Measurements from ENCODE around the gene VSIG4.

VSIG4 gene

DNA sequence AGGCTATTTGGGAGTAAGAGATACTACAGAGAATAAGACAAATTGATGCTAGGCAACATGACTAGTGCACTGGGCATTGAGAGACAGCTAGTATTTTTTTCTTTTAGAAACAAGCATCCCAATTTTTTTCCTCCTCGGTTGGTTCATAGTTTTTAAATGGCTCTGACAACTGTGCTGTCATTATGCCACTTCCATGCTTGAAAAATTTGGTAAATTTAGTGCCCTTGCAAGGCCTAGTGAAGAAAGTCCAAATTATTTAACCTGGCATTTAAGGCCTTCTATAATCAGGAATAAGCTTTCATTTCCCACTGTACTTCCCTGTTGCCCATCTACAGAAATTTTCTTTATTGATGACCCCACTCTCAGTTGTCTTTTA, 15.8 kb downstream of the VSIG4 start:
- no peak for DNase-seq

DNA sequence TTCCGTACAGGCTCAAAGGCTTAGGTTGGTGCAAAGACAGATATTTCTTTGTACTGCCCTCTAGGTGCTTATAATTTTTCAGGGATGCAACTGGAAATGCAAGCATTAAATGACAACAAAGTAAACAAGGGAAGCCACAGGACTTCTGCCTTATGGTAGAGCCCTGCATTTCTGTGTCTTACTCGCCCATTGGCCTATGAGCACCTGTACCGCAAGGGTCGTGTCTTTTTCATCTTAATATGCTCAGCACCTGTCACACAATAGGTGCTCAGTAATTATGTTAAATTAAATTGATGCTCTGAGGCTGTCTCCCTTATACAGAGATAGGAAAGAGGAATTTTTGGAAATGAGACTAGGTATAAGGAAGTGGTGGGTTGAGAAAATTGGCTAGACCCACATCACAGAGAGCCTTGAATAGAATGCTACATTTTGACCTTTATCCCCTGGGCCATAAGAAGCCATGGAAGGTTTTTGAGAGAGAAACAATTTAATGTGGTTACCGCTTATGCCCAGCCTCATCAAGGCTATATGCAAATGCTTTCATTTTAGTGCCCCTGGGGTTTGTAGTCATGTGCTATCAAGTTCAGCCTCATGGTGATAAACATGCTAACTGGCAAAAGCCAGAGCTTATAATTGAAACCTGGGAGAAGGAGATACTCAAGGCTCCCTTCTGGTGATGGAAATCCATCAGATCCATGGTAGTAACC, 16.3 kb downstream of the VSIG4 start:
- DNase-seq = no peak

DNA sequence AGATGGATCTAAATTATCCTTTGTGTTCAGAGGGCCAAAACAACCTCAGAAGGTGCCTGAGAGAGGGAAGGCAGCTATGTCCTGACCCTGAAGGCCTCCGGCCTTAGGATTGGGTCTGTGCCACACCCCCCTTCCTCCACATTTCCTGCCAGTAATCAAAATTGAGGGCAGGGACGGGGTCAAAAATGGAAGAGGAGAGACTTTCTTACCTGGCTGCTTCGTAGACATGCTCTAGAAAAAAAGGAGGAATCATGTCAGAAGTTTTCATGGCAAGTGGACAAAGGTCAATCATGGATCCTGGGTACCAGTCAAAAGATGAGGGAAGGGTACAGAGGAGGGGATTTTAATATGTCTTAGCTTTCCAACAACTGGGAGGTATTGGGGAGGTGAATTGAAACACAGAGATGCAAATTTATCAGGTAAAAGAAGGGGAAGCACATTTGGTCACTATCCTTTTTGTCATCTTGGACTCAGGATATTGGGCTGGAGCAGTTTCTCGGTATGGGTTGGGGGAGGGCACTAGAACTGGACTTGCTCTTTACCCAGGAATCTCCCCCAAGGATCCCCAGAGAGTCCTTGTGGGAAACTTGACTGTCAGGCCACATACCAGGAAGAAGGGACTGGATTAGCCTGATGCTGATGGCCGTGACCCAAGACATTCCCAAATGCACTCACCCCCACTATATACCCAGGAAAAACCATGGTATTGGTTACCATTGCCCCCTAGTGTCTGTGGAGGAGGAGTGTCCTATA, 17.1 kb downstream of the VSIG4 start:
- no peak for DNase-seq

DNA sequence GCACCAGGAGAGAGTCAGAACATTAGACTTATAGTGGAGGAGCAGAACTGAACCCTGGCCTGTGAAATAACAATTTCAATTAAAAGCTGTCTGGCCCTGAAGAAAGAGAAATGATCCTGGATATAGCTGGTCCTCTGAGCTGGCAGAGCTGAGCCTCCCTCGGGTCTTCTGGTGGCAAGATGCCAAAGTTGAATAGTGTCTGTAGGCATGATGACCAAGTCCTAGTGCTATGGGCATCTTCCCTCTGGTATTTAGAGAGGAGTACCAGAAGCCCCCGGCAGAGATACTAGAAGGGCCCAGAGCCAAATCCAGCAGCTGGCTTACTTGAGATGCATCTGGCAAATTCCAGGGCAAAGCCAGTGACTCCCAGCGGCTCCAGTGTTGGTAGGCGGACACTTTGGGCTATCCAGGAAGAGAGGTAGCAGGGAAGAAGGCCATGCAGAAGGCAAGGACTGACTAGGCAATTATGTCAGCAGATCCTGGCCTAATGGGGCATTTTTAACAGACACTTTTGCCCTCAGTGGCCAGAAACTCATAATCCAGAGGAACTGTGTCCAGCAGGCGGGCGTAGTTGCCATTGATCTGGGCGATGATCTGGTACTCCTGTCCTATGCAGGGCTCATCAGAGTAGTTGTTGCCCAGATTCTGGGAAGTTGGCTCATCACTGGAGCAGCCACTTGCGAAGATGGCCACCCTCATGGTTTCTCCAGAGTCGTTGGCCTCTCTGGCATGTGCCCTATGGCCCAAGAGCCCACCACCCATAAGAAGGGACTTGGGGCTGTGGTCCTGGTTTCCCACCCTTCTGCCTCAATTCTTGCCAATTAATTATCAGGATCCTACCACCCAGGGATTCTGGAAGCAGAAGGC, 17.9 kb downstream of the VSIG4 start:
- DNase-seq = no peak

DNA sequence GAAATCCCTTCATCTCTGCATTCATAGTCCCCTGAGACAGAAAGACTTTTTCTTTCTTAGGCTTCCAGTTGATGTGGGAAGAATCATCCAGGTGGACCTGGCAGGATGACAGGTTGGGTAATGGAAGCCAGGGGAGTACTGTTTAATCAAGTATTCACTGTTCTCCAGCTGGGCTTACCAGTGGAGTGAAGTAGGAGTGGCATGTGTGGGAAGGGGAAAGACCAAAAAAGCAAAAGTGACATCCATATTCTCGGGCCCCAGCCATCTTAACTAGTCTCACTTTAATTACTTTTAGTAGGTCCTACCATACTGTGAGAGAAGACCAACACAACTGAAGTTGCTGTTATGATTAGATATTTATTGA, 18.5 kb downstream of the VSIG4 start:
- no peak for DNase-seq

DNA sequence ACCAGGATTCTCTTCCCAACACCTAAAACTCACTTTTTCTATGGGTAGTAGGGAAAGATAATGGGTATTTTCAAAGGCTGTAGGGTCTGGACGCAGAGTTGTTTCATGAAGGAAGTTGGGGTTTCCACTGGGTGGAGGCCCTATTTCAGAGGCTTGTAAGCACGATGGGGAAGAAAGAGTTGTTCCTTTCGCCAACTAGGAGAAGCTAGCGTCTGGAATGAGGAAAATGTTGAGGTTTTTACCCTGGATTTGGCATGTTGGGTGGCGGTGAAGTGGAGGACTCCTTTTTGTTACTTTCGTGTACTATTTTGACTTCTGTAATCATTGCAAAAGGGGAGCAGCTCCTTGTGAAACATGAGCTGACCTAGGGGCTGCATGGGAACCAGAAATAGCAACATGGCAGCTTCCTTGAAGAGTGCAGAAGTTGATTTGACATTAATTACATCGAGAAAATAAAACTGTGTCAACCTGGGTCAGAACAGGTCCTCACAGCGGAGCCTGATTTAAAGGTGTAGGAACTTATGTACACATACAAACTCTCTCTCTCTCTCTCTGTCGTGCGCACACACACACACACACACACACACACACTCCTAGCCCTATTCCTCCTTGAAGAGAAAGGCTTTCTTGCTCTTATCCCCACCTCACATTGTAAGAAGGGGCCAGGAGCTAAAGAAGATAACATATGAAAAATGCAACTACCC, 19.1 kb downstream of the VSIG4 start:
- DNase-seq = no peak

DNA sequence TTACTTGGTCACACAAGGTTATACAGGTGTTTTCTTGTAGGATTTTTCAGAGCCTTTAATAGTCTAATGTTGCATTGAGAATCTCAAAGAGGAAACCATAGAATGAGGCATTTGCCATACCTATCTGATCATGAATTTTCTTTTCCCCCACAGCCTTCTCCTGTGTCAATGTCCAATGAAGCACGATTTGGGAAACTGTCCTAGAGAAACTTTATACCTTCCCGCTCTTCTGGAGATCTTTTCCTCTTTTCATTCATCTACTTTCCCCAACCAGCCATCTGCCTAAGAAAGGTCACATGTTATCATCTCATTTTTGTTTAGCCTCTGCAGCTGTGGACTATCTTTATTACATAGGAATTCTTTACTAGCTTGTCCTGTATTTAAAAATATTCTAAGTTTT, 19.9 kb downstream of the VSIG4 start:
- no peak for DNase-seq

DNA sequence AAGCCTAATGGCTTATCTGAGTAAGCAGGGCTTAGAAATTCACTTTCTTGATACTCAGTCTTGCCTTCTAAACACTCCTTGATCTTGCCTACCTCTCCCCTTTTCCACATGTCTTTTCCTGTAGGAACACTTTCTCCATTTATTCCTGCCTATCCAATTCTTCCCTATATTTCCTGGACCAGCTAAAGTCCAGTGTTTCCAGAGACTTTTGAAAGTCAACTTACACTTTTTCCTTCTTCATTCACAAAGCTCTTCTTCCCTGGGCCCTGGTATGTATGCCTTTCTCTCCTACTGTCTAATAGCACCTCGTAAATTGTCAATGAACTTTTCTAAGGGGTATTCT, 20.6 kb downstream of the VSIG4 start:
- no peak for DNase-seq

DNA sequence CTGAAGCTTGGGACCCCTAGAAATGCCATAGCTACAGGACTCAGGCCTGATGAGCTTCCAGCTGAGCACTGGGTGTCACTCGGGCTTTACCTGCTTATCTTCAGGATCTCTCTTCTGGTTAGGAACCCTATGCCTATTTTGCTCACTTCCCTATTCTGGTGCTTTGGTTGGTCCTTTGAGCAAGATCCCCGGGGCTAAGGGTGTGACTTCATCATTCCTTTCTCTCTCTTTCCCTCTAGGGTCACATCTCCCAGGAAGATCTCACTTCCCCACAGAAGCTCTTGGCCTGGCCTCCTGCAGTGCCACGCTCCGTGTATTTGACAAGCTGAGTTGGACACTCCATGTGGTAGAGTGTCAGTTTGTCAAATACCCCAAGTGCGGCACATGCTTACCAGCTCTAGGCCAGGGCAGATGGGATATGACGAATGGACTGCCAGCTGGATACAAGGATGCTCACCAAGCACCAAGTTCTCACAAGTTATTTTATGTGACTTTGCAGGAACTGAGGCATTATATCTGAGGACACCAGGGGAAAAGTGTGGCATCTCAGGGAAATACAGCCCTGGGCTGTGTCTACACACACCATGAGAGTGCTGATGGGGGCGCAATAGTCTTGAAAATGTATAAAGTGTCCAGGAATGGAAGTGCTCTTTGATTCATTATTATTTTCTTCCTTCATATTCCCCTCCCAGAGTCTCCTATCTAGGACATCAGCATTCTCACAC, 21.1 kb downstream of the VSIG4 start:
- DNase-seq = no peak

DNA sequence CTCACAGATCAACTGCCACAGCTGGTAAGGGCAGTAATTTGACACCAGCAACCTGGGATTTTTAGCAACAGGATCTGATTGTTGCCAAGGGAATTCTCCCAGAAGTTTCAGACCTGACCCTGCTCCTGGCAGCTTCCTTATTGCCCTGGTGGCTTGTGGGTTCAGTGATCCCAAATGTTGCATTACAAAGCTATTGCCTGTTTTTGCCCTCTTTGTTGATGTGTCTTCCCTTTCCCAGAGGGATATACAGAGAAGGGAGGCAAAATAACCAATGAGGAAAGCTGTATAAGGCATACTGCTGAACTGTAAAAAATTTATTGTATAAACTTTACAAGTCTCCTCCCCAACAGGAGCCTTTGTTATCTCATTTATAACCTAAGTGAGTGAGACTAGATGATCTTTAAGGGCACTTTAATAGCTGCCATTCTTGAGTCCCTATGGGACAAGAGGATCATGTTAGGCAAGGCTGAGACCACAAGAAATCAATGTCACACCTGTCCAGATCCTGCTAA, 22.2 kb downstream of the VSIG4 start:
- no peak for DNase-seq

DNA sequence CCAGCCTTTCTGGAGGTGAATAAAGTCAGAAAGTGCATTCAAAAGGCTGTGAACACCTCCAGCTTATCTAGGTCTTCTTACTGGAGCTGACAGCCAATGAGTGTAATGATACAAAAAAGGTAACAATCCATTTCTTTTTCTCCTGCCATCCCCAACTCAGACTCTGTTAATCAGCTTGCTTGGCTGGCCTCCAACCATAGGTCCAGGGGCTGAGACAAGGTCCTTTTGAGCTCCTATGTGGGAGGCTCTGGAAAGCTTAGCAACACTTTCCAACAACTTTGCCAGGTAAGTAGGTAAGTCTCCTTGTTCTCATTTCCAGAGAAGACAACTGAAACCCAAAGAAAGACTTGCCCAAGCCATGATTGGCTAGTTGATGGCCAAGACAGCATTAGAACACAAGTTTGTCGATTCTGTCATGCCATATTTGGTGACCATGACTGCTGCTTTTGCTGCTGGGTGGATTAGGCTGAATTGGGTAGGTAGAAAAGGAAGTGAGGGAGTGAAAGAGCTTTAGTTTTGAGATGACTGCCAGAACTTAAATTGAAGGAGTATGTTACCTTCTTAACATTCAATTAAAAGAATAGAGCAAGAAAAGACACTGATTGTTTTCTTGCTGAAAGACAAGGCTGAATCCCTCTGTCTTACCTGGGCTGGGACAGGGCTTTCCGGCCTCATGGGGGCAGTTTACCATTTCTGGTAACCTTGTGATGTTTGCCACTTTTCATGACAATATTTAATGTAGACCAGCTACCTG, 22.8 kb downstream of the VSIG4 start:
- DNase-seq = no peak

DNA sequence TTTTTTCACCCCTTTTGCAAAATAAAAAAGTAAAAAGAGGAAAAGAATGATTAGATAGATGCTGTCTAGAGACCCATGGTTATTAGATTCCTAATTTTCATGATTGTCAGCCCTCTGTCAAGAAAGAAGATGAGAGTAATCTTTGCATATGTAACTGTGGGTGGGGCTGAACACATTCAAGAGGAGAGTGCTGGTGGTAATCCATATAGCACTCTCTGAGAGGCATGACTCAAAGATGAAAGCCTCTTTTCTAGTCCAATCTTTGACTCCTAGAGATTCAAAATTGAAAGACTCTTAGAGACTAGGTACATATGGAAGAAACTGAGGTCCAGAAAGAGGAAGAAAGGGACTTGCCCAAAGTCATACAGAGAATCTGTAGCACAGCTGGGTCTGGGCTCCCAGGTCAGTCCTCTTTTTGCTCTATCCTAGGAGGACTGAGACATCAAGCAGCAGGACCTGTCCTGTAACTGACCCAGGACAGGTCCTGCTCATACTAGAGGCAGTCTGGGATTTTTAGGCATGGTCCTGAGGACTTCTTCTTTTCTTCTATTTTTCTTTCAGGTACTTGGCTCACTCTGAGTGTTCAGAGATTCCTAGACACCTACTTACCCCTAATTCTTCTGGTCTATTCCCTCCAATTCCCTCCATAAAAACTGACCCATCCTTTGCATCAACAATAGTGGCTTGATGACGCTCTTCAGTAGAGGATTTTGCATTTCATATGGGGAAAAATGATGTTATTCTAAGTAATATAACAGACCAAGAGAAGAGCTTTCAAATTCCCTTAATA, 23.8 kb downstream of the VSIG4 start:
- no peak for DNase-seq

DNA sequence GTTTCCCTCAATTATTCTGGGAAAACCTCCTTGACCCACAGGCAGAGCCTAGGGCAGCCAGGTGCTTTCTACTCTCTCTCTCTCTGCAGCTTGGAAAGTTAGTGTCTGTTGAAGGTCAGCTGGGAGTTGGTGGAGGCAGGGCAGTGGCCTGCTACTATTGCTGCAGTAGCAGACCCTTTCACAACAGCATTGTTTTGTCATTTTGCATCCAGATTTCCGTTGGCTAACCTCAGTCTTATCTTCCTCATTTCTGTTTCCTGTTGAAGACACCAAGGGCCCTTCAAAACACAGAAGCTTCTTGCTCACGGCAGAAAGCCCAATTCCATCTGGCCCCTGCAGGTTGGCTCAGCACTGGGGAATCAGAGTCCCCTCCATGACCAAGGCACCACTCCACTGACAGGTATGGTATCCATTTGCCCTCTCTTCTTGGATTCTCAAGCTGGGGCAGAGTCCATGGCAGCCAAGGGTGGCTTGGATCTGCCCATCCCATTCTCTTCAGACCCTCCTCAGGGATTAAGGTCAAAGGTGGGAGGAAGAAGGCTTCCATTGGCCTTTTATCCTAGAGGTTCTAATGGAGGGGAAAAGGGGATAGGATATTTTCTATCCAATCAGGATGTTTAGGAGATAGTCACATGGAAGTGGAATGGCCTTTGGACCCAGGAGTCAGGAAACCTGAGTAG, 24.6 kb downstream of the VSIG4 start:
- DNase-seq = no peak

DNA sequence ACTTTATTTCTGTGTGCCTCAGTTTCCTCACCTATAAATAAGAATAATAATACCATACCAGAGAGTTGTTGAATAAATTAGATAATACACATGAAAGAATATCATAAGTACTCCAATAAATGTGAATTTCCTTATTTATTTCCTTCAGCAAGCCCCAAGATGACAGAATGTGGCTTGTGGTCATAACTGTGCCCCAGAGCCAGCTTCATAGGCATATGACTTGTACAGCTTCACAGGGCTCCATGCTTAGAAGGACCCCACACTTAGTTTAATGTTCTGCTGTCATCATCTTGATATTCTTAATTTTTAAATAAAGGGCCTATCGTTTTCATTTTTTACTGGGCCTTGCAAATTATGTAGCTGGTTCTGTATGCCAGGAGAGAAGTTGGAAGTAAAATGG, 25.3 kb downstream of the VSIG4 start:
- no peak for DNase-seq

DNA sequence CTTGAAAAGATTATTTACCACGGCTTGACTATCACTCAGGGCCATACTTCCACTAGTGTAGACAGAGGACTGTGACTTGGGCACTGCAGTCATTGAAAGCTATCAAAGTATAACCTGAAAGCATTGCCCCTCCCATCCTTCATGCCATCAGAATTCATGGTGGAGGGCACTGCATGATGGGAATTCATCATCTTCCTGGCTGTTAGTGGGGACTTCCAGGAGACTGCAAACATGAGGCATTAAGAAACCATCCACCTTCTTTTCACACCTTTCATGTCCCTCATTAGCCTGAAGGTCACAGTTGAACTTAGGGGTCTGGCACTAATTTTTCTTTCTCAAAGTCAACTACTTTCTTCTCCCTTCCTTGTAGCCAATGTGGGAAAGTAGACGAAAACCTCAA, 25.8 kb downstream of the VSIG4 start:
- no peak for DNase-seq

DNA sequence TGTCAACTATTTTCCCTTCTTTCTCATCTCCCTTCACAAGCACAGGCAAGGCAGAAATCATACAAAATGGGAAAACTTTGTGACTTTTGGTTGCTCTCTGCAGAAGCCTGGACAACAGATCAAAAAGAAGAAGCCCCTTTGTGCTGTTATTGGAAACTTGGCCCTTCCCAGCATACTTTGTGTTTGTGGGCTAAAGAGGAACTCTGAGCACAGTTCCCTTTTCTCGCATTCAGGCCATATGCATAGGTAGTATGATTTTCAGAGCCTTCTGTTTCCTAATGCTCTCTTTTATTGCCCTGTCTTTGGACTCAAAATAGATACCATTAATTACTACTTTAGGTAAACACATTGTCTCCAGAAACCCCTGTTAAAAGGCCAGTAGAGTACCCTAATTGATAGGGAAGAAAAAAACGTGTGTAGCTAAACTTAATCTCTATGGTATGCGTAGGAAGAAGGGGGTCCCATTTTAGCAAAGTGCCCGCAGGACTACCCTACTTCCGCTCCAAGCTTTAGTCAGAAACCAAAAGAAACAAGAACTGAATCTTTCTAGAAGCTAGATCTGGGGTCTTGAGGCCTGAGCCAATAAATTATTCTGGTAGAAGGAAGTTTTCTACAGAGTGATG, 26.6 kb downstream of the VSIG4 start:
- no peak for DNase-seq

DNA sequence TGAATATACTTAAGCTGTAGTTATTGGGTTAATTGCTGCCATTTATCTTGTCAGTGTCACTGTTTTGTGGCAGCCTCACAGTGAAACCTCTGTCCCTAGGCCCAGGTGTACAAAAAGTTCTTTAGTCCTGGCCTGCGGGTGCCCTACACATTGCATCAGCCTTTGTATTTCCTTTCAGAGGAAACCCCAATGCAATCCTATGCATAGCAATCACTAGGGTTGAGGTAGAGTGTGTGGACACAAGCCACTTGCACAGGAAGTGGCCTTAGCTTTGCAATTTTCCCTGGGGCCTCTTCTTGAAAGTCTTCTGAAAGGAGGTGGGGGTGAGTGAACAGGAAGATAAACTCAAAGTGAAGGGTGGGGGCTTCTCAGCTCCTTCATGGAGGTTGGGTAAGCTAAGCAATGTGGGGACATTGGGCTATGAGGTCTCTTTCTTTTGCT, 27.8 kb downstream of the VSIG4 start:
- no peak for DNase-seq

DNA sequence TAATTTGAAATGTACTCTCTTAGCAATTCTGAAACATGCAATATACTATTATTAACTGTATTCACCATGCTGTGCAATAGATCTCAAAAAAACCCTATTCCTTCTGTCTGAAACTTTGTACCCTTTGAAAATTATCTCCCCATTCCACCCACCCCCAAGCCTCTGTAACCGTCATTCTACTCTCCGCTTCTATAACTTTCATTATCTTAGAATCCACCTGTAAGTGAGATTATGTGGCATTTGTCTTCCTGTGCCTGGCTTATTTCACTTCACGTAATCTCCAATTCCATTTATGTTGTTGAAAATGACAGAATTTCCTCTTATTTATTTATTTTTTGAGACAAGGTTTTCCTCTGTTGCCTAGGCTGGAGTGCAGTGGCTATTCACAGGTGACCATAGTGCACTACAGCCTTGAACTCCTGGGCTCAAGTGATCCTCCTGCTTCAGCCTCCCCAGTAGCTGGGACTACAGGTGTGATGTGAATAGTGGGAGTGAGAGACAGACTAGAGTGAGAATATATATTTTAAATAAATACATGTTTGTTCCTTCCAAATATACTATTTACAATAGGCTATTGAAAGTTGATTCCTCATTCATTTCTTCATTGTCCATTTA, 30.5 kb downstream of the VSIG4 start:
- DNase-seq = no peak
